Activated naive CD8-positive, alpha-beta T cell treated with anti-CD3 and anti-CD28 coated beads, Interleukin-2, amount 50 U/mL, for 24 hours (primary cell): ENCODE results near the gene CORIN.
"Not testable (repeated sequence)": the region's sequence is repeated elsewhere in the genome, so short reads cannot be mapped to it uniquely, and the experiment has no call there.

Experiments used
- ATAC-seq: fragments of 150-1000 bp; cut with Tn5 transposase; one replicate; pipeline ENCODE4 v1.10.0; 2021
- DNase-seq: peaks from one replicate; pipeline ENCODE4 v3.0.0; 2021
- H3K27ac Mint-ChIP-seq: one replicate; pipeline ENCODE4 v1.8.0; 2021; ENCODE audit warnings: mild to moderate bottlenecking, mixed read lengths
- H3K27me3 Mint-ChIP-seq: one replicate; pipeline ENCODE4 v1.8.0; 2021; ENCODE audit warnings: mixed read lengths
- H3K36me3 Mint-ChIP-seq: one replicate; pipeline ENCODE4 v1.8.0; 2021; ENCODE audit warnings: low read depth, mixed read lengths
- H3K4me1 Mint-ChIP-seq: one replicate; pipeline ENCODE4 v1.8.0; 2021; ENCODE audit warnings: mixed read lengths
- H3K4me3 Mint-ChIP-seq: one replicate; pipeline ENCODE4 v1.8.0; 2021; ENCODE audit warnings: mild to moderate bottlenecking, moderate library complexity, mixed read lengths
- H3K9me3 Mint-ChIP-seq: one replicate; pipeline ENCODE4 v1.8.0; 2021; ENCODE audit warnings: mixed read lengths

CORIN gene

GRCh38 chr4:47771020-47771419 is 66.8 kb downstream of the CORIN start:
- H3K4me1 Mint-ChIP-seq, result no peaks in the 10 kb centered on the region
- no peaks in the 10 kb centered on the region for H3K36me3 Mint-ChIP-seq
- H3K27me3 Mint-ChIP-seq, result peaks cover 3% of the 10 kb centered on the region
- H3K4me3 Mint-ChIP-seq, result no peak overlapping the region
- DNase-seq (no peak), ATAC-seq (no peak)
- no peaks in the 10 kb centered on the region for H3K9me3 Mint-ChIP-seq
- no peak overlapping the region for H3K27ac Mint-ChIP-seq

DNA sequence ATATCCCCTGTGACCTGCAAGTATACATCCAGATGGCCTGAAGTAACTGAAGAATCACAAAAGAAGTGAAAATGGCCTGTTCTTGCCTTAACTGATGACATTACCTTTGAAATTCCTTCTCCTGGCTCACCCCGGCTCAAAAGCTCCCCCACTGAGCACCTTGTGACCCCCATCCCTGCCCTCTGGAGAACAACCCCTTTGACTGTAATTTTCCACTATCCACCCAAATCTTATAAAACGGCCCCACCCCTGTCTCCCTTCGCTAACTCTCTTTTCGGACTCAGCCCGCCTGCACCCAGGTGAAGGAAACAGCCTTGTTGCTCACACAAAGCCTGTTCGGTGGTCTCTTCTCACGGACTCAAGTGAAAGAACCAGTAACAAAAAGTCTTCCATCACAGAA is 69.9 kb downstream of the CORIN start:
- H3K4me3 Mint-ChIP-seq, result not testable (repeated sequence)

DNA sequence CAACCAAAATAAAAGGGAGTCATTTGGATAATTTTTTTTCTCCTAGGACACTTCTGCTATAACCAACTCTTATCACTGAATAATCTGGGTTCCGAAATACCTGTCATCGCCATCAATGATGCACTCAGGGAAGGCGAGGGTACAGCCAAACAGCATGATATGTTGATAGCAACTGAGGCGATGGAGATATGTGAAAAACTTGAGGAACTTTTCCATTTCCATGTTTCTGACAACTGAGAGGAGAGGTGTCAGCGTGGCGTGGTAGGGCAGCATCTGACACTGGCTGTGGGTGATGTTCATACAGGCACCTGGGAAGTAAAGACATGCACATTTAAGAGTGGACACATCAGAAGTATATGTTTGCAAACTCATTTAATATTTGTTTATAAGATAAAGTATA is 74.6 kb downstream of the CORIN start:
- H3K4me3 Mint-ChIP-seq, result no peak overlapping the region
- H3K27me3 Mint-ChIP-seq, result no peaks in the 10 kb centered on the region
- DNase-seq (no peak), ATAC-seq (no peak)
- H3K9me3 Mint-ChIP-seq, result peaks cover 7% of the 10 kb centered on the region
- H3K27ac Mint-ChIP-seq, result no peak overlapping the region
- no peaks in the 10 kb centered on the region for H3K4me1 Mint-ChIP-seq
- H3K36me3 Mint-ChIP-seq, result no peaks in the 10 kb centered on the region

More for the DNA sequence above, 69.9 kb downstream of the CORIN start:
- not testable (repeated sequence) for H3K36me3 Mint-ChIP-seq, ATAC-seq, H3K4me1 Mint-ChIP-seq, DNase-seq, H3K27ac Mint-ChIP-seq, H3K9me3 Mint-ChIP-seq, H3K27me3 Mint-ChIP-seq

- H3K27ac Mint-ChIP-seq, result no peak overlapping the region
- no peaks in the 10 kb centered on the region for H3K4me1 Mint-ChIP-seq
- DNase-seq, result no peak
- no peak overlapping the region for H3K4me3 Mint-ChIP-seq
- peaks cover 9% of the 10 kb centered on the region for H3K9me3 Mint-ChIP-seq
- ATAC-seq, result no peak
- no peaks in the 10 kb centered on the region for H3K36me3 Mint-ChIP-seq
- no peaks in the 10 kb centered on the region for H3K27me3 Mint-ChIP-seq
These were observed 75.2 kb downstream of the CORIN start for GRCh38 chr4:47762376-47763266.

DNA sequence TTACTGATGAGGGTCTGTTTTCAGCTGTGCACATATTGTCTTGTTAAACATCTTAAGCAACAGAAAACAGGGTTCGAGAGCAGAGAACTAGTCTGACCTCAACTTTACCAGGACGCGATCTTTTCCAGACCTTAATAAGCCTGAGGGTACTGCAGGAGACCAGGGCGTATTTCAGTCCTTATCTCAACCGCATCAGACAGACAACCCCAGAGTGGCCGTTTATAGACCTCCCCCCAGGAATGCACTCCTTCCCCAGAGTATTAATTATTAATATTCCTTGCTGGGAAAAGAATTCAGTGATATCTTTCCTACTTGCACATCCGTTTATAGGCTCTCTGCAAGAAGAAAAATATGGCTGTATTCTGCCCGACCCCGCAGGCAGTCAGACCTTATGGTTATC is 84.6 kb downstream of the CORIN start:
- H3K27me3 Mint-ChIP-seq, H3K36me3 Mint-ChIP-seq, H3K4me1 Mint-ChIP-seq, ATAC-seq, H3K4me3 Mint-ChIP-seq, DNase-seq, H3K27ac Mint-ChIP-seq: not testable (repeated sequence)
- H3K9me3 Mint-ChIP-seq, result peaks cover 15% of the 10 kb centered on the region

GRCh38 chr4:47752214-47752613 is 85.7 kb downstream of the CORIN start:
- Mint-ChIP-seq H3K4me3 (no peak overlapping the region), H3K4me1 (no peaks in the 10 kb centered on the region)
- no peak for ATAC-seq

GRCh38 chr4:47750788-47751187 is 87.1 kb downstream of the CORIN start:
- ATAC-seq, result no peak
- Mint-ChIP-seq H3K4me1 (no peaks in the 10 kb centered on the region), H3K36me3 (no peaks in the 10 kb centered on the region), H3K4me3 (no peak overlapping the region), H3K27me3 (peaks cover 7% of the 10 kb centered on the region), H3K27ac (no peak overlapping the region), H3K9me3 (peaks cover 12% of the 10 kb centered on the region)
- no peak for DNase-seq

More at GRCh38 chr4:47752214-47752613, 85.7 kb downstream of the CORIN start:
- peaks cover 7% of the 10 kb centered on the region for H3K27me3 Mint-ChIP-seq
- H3K9me3 Mint-ChIP-seq, result peaks cover 12% of the 10 kb centered on the region
- DNase-seq, result no peak
- H3K36me3 Mint-ChIP-seq, result no peaks in the 10 kb centered on the region
- no peak overlapping the region for H3K27ac Mint-ChIP-seq

DNA sequence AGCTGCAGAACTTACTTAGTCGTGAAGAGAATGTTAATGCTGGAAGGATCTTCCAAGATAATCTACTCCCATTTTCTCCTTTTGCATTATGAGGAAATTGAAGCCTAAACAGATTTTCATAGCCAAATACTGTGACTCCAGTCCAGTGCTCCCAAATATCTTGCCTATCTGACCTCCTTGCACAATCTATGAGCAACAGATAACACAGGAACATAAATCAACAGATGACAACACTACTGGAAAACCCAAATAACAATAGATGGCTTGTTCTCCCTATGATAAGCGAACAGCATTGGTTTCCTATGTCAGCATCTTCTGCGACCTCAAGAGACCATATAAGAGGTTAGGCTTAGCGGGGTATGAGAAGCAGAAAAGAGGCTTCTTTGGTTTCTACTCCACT is 88.0 kb downstream of the CORIN start:
- ATAC-seq, result no peak

DNA sequence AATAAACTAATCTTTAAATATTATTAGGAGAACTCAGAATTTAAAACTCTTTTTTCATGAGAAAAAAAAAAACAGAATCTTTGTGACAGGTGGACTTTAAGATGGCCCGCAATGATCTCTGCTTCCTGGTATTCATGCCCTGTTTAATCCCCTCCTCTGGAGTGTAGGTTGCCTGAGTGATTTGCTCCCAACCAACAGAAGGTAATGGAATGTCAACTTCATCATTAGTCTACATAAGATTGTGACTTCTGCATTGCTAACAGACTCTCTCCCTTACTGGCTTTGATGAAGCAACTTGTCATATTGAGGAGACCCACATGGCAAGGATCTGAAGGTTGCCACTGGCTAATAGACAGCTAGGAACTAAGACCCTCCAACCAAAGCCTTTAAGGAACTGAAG is 88.8 kb downstream of the CORIN start:
- Mint-ChIP-seq H3K4me1 (no peaks in the 10 kb centered on the region), H3K36me3 (no peaks in the 10 kb centered on the region)

More for the DNA sequence above, 88.0 kb downstream of the CORIN start:
- no peak for DNase-seq
- no peaks in the 10 kb centered on the region for H3K4me1 Mint-ChIP-seq
- H3K4me3 Mint-ChIP-seq, result no peak overlapping the region
- peaks cover 12% of the 10 kb centered on the region for H3K9me3 Mint-ChIP-seq
- no peaks in the 10 kb centered on the region for H3K36me3 Mint-ChIP-seq
- peaks cover 4% of the 10 kb centered on the region for H3K27me3 Mint-ChIP-seq
- no peak overlapping the region for H3K27ac Mint-ChIP-seq

DNA sequence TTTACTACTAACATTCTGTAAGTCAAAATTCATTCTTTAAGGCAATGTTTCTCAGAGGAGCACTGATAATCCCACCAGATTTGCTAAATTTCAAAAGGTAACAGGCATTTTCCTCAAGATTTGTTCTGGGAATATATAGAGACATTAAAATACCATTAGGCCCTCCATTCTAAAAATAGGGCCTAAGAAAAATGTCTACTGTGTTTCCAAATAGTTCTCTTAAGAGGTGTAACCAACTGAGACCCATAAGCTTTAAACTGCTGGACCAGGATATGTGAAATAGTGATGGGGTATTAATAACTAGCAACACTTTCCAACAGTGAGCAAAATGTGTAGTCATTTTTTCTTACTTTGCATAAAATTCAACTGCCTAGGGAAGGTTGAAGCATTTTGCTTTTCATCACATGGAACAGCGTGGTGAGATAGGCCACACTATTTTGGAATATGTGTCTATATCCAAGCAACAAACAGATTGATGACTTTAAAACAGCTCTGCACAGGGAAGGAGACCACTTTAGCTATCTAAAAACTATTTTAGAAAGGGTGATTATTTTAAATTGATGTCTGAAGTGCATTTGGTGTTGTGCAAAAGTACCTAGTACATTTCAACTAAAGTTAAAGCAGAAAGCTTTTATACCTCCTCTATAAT is 89.9 kb downstream of the CORIN start:
- Mint-ChIP-seq H3K9me3 (peaks cover 7% of the 10 kb centered on the region), H3K27ac (no peak overlapping the region), H3K36me3 (no peaks in the 10 kb centered on the region), H3K4me1 (no peaks in the 10 kb centered on the region), H3K4me3 (no peak overlapping the region), H3K27me3 (peaks cover 7% of the 10 kb centered on the region)
- DNase-seq (no peak), ATAC-seq (no peak)

More for the DNA sequence above, 88.8 kb downstream of the CORIN start:
- Mint-ChIP-seq H3K27ac (no peak overlapping the region), H3K4me3 (no peak overlapping the region), H3K9me3 (peaks cover 12% of the 10 kb centered on the region), H3K27me3 (peaks cover 4% of the 10 kb centered on the region)
- no peak for DNase-seq
- ATAC-seq, result no peak

GRCh38 chr4:47747211-47747610 is 90.7 kb downstream of the CORIN start:
- Mint-ChIP-seq H3K4me3 (no peak overlapping the region), H3K27me3 (peaks cover 6% of the 10 kb centered on the region), H3K36me3 (no peaks in the 10 kb centered on the region), H3K27ac (no peak overlapping the region), H3K4me1 (no peaks in the 10 kb centered on the region), H3K9me3 (no peaks in the 10 kb centered on the region)
- no peak for DNase-seq
- no peak for ATAC-seq

- Mint-ChIP-seq H3K27me3 (peaks cover 3% of the 10 kb centered on the region), H3K9me3 (no peaks in the 10 kb centered on the region), H3K36me3 (no peaks in the 10 kb centered on the region), H3K4me3 (no peak overlapping the region), H3K4me1 (no peaks in the 10 kb centered on the region), H3K27ac (no peak overlapping the region)
- ATAC-seq (no peak), DNase-seq (no peak)
These were observed 91.7 kb downstream of the CORIN start for GRCh38 chr4:47746122-47746521.

DNA sequence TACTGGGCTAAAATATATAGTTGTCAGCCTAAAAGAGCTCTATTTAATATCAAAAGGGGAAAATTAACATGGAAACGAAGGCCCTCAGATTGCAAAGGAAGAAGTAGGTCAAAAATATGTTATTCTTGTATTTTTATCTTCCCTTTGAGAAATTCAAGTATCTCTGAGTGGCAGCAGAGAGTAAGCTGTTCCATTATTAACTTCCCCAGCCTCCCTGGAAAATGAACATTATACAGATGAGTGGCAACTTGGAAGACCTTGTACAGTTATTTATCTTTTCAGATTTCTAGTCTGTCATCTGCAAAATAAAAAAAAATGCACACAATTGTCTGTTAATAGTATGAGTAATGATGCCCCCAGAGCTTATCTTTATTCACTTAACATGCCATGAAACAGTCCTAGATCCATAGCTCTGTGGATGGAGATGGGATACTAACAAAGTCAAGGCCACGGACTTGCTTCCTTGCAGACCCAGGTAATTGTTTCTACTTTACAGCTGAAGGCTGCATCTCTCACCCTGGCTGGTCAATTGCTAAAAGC is 93.0 kb downstream of the CORIN start:
- Mint-ChIP-seq H3K9me3 (peaks cover 5% of the 10 kb centered on the region), H3K4me3 (no peak overlapping the region), H3K4me1 (no peaks in the 10 kb centered on the region), H3K27ac (no peak overlapping the region), H3K27me3 (peaks cover 5% of the 10 kb centered on the region), H3K36me3 (no peaks in the 10 kb centered on the region)
- ATAC-seq, result no peak
- no peak for DNase-seq

- Mint-ChIP-seq H3K27ac (no peak overlapping the region), H3K4me1 (no peaks in the 10 kb centered on the region), H3K36me3 (no peaks in the 10 kb centered on the region), H3K9me3 (peaks cover 10% of the 10 kb centered on the region), H3K27me3 (peaks cover 6% of the 10 kb centered on the region), H3K4me3 (no peak overlapping the region)
- ATAC-seq (no peak), DNase-seq (no peak)
These were observed 93.6 kb downstream of the CORIN start for GRCh38 chr4:47744253-47744652.

DNA sequence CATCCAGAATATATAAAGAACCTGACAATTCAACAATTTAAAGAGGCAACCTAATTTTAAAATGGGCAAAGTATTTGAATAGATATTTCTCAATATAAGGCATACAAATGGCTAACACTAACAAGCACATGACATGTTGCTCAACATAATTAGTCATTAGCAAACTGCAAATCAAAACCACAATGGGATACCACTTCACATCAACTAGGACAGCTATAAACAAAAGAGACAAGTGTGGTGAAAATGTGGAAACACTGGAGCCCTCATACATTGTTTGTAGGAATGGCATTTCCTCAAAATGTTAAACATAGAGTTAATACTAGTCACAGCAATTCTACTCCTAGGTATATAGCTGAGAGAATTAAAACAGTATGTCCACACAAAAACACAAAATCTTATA is 96.7 kb downstream of the CORIN start:
- Mint-ChIP-seq H3K27me3 (peaks cover 11% of the 10 kb centered on the region), H3K4me3 (no peak overlapping the region), H3K36me3 (peaks cover 1% of the 10 kb centered on the region), H3K27ac (no peak overlapping the region), H3K4me1 (no peaks in the 10 kb centered on the region), H3K9me3 (peaks cover 22% of the 10 kb centered on the region)
- DNase-seq (no peak), ATAC-seq (no peak)
